ENCODE results near the gene MARK1.

The MARK1 gene

DNA sequence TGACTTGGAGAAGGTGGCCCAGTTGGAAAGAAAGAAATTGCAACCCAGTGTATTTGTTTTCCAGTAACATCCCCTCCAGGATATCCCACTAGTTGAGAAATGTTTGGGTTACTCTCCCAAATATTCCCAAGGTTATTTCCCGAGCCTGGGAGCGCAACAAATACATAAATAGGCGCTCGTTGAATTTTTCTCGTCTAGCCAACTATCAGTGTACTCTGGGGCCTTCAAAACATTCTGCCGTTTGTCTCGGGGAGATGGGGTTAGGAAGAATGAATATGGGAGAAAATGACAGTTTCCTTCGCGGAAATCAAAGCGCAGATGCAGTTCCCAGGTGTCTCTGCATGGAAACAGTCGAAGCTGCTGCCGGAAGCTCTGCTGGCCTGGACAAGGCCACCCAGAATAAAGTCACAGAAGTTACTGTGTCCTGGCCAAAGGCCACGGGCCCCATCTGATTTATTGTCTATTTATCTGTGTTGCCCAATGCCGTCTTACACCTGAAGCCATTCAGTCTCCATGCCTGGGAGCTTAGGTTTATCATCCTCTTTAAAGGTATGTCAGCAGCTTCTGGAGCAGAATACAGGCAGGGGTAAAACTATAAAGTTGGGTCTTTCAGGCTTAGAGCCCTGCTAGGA is 163.2 kb downstream of the MARK1 start:
- H3K4me1 ChIP-seq (ENCODE audit: control insufficient read depth in 1 of 2, insufficient read depth in 1 of 2, low read depth in 1 of 2, low read length in 1 of 2) = peaks cover 10 to 12% of the 10 kb centered on the region in 2 experiments
- H3K4me3 ChIP-seq (ENCODE audit: low read depth in 1 of 2, low read length in 1 of 2) = peak overlapping the region in 1 of 2 experiments; percentile 68
- H3K27me3 ChIP-seq = peaks cover 70% of the 10 kb centered on the region
- TF ChIP-seq, protein P1, sequence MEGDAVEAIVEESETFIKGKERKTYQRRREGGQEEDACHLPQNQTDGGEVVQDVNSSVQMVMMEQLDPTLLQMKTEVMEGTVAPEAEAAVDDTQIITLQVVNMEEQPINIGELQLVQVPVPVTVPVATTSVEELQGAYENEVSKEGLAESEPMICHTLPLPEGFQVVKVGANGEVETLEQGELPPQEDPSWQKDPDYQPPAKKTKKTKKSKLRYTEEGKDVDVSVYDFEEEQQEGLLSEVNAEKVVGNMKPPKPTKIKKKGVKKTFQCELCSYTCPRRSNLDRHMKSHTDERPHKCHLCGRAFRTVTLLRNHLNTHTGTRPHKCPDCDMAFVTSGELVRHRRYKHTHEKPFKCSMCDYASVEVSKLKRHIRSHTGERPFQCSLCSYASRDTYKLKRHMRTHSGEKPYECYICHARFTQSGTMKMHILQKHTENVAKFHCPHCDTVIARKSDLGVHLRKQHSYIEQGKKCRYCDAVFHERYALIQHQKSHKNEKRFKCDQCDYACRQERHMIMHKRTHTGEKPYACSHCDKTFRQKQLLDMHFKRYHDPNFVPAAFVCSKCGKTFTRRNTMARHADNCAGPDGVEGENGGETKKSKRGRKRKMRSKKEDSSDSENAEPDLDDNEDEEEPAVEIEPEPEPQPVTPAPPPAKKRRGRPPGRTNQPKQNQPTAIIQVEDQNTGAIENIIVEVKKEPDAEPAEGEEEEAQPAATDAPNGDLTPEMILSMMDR (IDR thresholded peaks at IDR 0.05) = no peak
- H3K9me3 ChIP-seq = no peaks in the 10 kb centered on the region
- H3K36me3 ChIP-seq = no peaks in the 10 kb centered on the region
- H3K27ac ChIP-seq = no peak overlapping the region

DNA sequence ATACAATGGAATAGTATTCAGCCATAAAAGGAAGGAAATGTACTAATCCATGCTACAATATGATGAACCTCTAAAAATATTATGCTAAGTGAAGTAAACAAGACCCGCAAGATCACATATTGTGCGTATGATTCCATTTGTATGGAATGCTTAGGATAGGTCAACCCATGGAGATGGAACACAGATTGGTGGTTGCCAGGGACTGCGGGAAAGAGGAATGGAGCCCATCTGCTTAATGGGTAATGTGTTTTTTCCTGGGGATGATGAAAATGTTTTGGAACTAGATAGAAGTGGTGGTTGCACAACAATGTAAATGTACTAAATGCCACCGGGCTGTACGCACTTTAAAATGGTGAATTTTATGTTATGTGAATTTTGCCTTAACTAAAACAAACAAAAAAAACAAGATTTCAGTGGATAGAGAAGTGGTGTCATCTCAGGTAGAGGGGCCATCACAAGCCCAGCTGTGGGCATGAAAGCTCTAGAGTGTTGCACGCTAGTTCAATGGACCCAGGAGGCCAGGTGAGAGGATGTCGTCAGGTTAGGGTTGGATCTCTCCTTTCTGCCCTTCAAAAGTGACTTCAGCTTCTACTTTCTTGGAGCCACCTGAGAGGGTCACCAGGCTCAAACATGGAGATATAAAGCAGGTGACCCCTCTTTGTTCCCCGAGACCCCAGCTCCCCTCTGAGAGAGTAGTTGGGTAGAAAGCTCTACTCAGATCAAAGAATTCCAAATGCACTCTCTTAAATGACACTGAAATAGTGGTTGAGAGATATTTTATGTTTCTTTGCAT is 164.7 kb downstream of the MARK1 start:
- no peaks in the 10 kb centered on the region for H3K36me3 ChIP-seq
- H3K9me3 ChIP-seq = no peaks in the 10 kb centered on the region
- H3K4me3 ChIP-seq (ENCODE audit: low read depth in 1 of 2, low read length in 1 of 2) = no peak overlapping the region
- TF ChIP-seq, protein P1 (IDR thresholded peaks at IDR 0.05) = no peak
- no peak overlapping the region for H3K27ac ChIP-seq
- peaks cover 10 to 12% of the 10 kb centered on the region in 2 experiments for H3K4me1 ChIP-seq (ENCODE audit: control insufficient read depth in 1 of 2, insufficient read depth in 1 of 2, low read depth in 1 of 2, low read length in 1 of 2)
- H3K27me3 ChIP-seq = peaks cover 84% of the 10 kb centered on the region

DNA sequence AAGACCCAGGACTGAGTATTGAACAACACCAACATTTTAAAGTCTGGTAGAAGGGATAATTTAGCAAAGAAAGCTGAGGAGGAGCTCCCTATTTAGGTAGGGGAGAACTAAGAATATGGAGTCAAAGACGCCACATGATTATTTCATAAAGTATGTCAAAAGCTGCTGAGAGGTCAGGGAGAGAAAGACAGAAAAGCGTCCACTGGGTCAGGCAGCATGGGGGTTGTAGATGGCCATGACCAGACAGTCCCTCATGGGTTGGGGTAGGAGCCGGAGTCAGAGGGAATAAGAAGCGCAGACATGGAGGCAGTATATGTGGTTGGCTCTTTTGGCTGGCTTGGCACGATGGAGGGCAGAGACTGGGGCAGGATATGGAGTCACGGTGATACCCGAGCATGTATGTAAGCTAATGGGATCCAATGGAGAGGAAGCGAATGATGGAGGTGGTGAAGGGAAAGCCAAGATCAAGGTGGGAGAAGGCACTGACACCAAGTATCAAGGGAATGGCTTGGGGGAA is 167.0 kb downstream of the MARK1 start:
- H3K36me3 ChIP-seq = no peaks in the 10 kb centered on the region
- H3K9me3 ChIP-seq = no peaks in the 10 kb centered on the region
- H3K27me3 ChIP-seq = peaks cover 85% of the 10 kb centered on the region
- H3K4me3 ChIP-seq (ENCODE audit: low read depth in 1 of 2, low read length in 1 of 2) = no peak overlapping the region
- no peak overlapping the region for H3K27ac ChIP-seq
- H3K4me1 ChIP-seq (ENCODE audit: control insufficient read depth in 1 of 2, insufficient read depth in 1 of 2, low read depth in 1 of 2, low read length in 1 of 2) = peaks cover 7 to 10% of the 10 kb centered on the region in 2 experiments
- TF ChIP-seq, protein P1 (IDR thresholded peaks at IDR 0.05) = no peak

DNA sequence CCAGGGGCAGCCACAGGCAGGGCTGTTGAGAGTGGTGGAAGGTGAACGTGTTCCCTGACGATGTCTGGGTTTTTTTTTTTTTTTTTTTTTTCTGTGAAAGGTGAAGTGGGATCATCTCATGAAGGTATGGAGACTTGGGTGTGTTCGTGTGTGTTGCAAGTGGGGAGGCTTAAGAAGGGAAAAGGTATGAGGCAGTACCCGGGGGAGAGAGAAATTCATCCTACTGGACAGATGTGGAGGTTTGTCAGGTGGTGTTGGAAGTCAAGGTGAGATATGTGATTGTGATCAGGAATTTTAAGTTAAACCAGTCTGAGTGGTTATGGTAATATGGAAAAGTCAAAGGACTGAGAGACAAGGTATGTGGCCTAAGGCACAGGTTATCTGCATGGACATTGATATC is 167.5 kb downstream of the MARK1 start:
- Histone ChIP-seq H3K27ac (no peak overlapping the region), H3K9me3 (no peaks in the 10 kb centered on the region), H3K4me1 (ENCODE audit: control insufficient read depth in 1 of 2, insufficient read depth in 1 of 2, low read depth in 1 of 2, low read length in 1 of 2) (peaks cover 4 to 5% of the 10 kb centered on the region in 2 experiments), H3K36me3 (no peaks in the 10 kb centered on the region), H3K4me3 (ENCODE audit: low read depth in 1 of 2, low read length in 1 of 2) (no peak overlapping the region), H3K27me3 (peaks cover 85% of the 10 kb centered on the region)
- TF ChIP-seq, protein P1 (IDR thresholded peaks at IDR 0.05) = no peak

DNA sequence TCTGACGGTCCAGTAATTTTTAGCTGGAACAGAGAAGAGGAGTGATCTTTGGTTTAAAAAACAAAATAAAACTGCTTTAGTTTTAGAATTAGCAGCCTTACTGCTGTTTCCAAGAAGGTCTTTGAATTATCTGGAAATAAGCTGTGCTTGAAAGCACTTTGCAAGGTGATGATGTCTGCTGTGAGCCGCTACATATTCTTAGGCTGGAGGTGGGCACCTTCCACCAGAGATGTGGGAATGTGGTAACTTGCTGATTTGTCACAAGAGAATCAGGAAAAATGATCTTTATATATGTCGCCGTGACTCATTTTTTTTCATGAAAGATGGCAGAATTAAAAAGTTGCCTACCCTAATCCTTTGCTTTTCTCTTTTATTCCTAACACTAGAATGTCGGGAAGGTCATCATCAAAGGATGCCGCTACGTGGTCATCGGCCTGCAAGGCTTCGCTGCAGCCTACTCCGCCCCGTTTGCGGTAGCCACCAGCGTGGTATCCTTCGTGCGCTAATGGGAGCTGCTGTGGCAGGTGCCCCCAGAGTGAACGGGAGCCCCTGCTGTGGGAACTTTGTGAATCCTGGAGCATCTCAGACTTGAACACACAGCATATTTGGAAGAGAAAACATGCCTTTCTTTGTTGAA is 168.4 kb downstream of the MARK1 start:
- TF ChIP-seq, protein P1 (IDR thresholded peaks at IDR 0.05) = no peak
- no peaks in the 10 kb centered on the region for H3K4me1 ChIP-seq (ENCODE audit: control insufficient read depth in 1 of 2, insufficient read depth in 1 of 2, low read depth in 1 of 2, low read length in 1 of 2)
- no peaks in the 10 kb centered on the region for H3K9me3 ChIP-seq
- H3K27ac ChIP-seq = no peak overlapping the region
- peaks cover 85% of the 10 kb centered on the region for H3K27me3 ChIP-seq
- H3K4me3 ChIP-seq (ENCODE audit: low read depth in 1 of 2, low read length in 1 of 2) = no peak overlapping the region
- no peaks in the 10 kb centered on the region for H3K36me3 ChIP-seq
